ENCODE results near the gene FARSA. TPM values are rescaled to one million over a fixed set of nuclear protein-coding genes. Genes with fewer than 3 reads are reported as not detected.
"Not testable (repeated sequence)": the region's sequence is repeated elsewhere in the genome, so short reads cannot be mapped to it uniquely, and the experiment has no call there.

The FARSA gene
- total RNA-seq (2012; rRNA removed): 86.7 and 94.8 TPM in 2 replicates

- no peaks in the 10 kb centered on the region for H3K9me3 ChIP-seq (replicated peaks; ENCODE audit: low read length)
- peaks cover 18% of the 10 kb centered on the region for H3K36me3 ChIP-seq (ENCODE audit: insufficient read depth, low read length)
- no peaks in the 10 kb centered on the region for H3K27me3 ChIP-seq (ENCODE audit: control insufficient read depth, insufficient read depth, low read length)
- H3K4me1 ChIP-seq (ENCODE audit: control insufficient read depth, insufficient read depth, low read length): peaks cover 16% of the 10 kb centered on the region
- peak within 1 kb of the TSS; percentile 92 for H3K4me2 ChIP-seq (ENCODE audit: low read length)
- H3K4me3 ChIP-seq (ENCODE audit: low read length): peak within 1 kb of the TSS; percentile 88
- H3K9ac ChIP-seq (ENCODE audit: low read depth, low read length): peak within 1 kb of the TSS; percentile 93
Observed at GRCh38 chr19:12933287-12934072, at the start of gene FARSA. TSS of gene FARSA (minus strand) at chr19:12933711. CDS start at chr19:12933696, 15 bp downstream.

GRCh38 chr19:12983091-12983490 is 49.6 kb upstream of the FARSA start:
- Histone ChIP-seq H3K27me3 (ENCODE audit: control insufficient read depth, insufficient read depth, low read length) (no peaks in the 10 kb centered on the region), H3K9ac (ENCODE audit: low read depth, low read length) (peak overlapping the region; percentile 71)

GRCh38 chr19:12982648-12983047 is 49.1 kb upstream of the FARSA start:
- Histone ChIP-seq H3K36me3 (ENCODE audit: insufficient read depth, low read length) (no peaks in the 10 kb centered on the region), H3K9ac (ENCODE audit: low read depth, low read length) (no peak overlapping the region), H3K9me3 (replicated peaks; ENCODE audit: low read length) (no peaks in the 10 kb centered on the region), H3K4me2 (ENCODE audit: low read length) (no peak overlapping the region), H3K27me3 (ENCODE audit: control insufficient read depth, insufficient read depth, low read length) (no peaks in the 10 kb centered on the region), H3K4me3 (ENCODE audit: low read length) (no peak overlapping the region), H3K4me1 (ENCODE audit: control insufficient read depth, insufficient read depth, low read length) (peaks cover 23% of the 10 kb centered on the region)

More at GRCh38 chr19:12983091-12983490, 49.6 kb upstream of the FARSA start:
- peak overlapping the region; percentile 67 for H3K4me3 ChIP-seq (ENCODE audit: low read length)
- no peaks in the 10 kb centered on the region for H3K36me3 ChIP-seq (ENCODE audit: insufficient read depth, low read length)
- H3K9me3 ChIP-seq (replicated peaks; ENCODE audit: low read length): no peaks in the 10 kb centered on the region
- H3K4me1 ChIP-seq (ENCODE audit: control insufficient read depth, insufficient read depth, low read length): peaks cover 23% of the 10 kb centered on the region
- peak overlapping the region; percentile 74 for H3K4me2 ChIP-seq (ENCODE audit: low read length)

GRCh38 chr19:12979974-12980373 is 46.5 kb upstream of the FARSA start:
- H3K36me3 ChIP-seq (ENCODE audit: insufficient read depth, low read length): no peaks in the 10 kb centered on the region
- H3K9me3 ChIP-seq (replicated peaks; ENCODE audit: low read length): no peaks in the 10 kb centered on the region
- no peak overlapping the region for H3K9ac ChIP-seq (ENCODE audit: low read depth, low read length)
- no peak overlapping the region for H3K4me2 ChIP-seq (ENCODE audit: low read length)
- no peak overlapping the region for H3K4me3 ChIP-seq (ENCODE audit: low read length)
- H3K4me1 ChIP-seq (ENCODE audit: control insufficient read depth, insufficient read depth, low read length): peaks cover 16% of the 10 kb centered on the region
- H3K27me3 ChIP-seq (ENCODE audit: control insufficient read depth, insufficient read depth, low read length): no peaks in the 10 kb centered on the region

- H3K4me1 ChIP-seq (ENCODE audit: control insufficient read depth, insufficient read depth, low read length); H3K4me3 ChIP-seq (ENCODE audit: low read length); H3K4me2 ChIP-seq (ENCODE audit: low read length); H3K36me3 ChIP-seq (ENCODE audit: insufficient read depth, low read length); H3K9me3 ChIP-seq (replicated peaks; ENCODE audit: low read length); H3K9ac ChIP-seq (ENCODE audit: low read depth, low read length); H3K27me3 ChIP-seq (ENCODE audit: control insufficient read depth, insufficient read depth, low read length): not testable (repeated sequence)
Observed at GRCh38 chr19:12976109-12976508, 42.6 kb upstream of the FARSA start.

- Histone ChIP-seq H3K4me2 (ENCODE audit: low read length) (no peak overlapping the region), H3K4me1 (ENCODE audit: control insufficient read depth, insufficient read depth, low read length) (peaks cover 5% of the 10 kb centered on the region), H3K36me3 (ENCODE audit: insufficient read depth, low read length) (no peaks in the 10 kb centered on the region), H3K4me3 (ENCODE audit: low read length) (no peak overlapping the region), H3K9ac (ENCODE audit: low read depth, low read length) (no peak overlapping the region), H3K27me3 (ENCODE audit: control insufficient read depth, insufficient read depth, low read length) (no peaks in the 10 kb centered on the region), H3K9me3 (replicated peaks; ENCODE audit: low read length) (no peaks in the 10 kb centered on the region)
Observed at GRCh38 chr19:12975221-12975741, 41.8 kb upstream of the FARSA start.

- Histone ChIP-seq H3K4me1 (ENCODE audit: control insufficient read depth, insufficient read depth, low read length) (peaks cover 9% of the 10 kb centered on the region), H3K9me3 (replicated peaks; ENCODE audit: low read length) (no peaks in the 10 kb centered on the region), H3K4me3 (ENCODE audit: low read length) (no peak overlapping the region), H3K4me2 (ENCODE audit: low read length) (no peak overlapping the region), H3K36me3 (ENCODE audit: insufficient read depth, low read length) (no peaks in the 10 kb centered on the region), H3K9ac (ENCODE audit: low read depth, low read length) (no peak overlapping the region), H3K27me3 (ENCODE audit: control insufficient read depth, insufficient read depth, low read length) (no peaks in the 10 kb centered on the region)
Observed at GRCh38 chr19:12974301-12975220, 41.0 kb upstream of the FARSA start.

- H3K4me3 ChIP-seq (ENCODE audit: low read length): no peak overlapping the region
- H3K9ac ChIP-seq (ENCODE audit: low read depth, low read length): no peak overlapping the region
- no peaks in the 10 kb centered on the region for H3K27me3 ChIP-seq (ENCODE audit: control insufficient read depth, insufficient read depth, low read length)
- peaks cover 14% of the 10 kb centered on the region for H3K4me1 ChIP-seq (ENCODE audit: control insufficient read depth, insufficient read depth, low read length)
- no peak overlapping the region for H3K4me2 ChIP-seq (ENCODE audit: low read length)
- no peaks in the 10 kb centered on the region for H3K36me3 ChIP-seq (ENCODE audit: insufficient read depth, low read length)
- no peaks in the 10 kb centered on the region for H3K9me3 ChIP-seq (replicated peaks; ENCODE audit: low read length)
Observed at GRCh38 chr19:12973236-12973635, 39.7 kb upstream of the FARSA start.

- Histone ChIP-seq H3K9me3 (replicated peaks; ENCODE audit: low read length) (no peaks in the 10 kb centered on the region), H3K4me1 (ENCODE audit: control insufficient read depth, insufficient read depth, low read length) (peaks cover 18% of the 10 kb centered on the region), H3K4me3 (ENCODE audit: low read length) (no peak overlapping the region), H3K9ac (ENCODE audit: low read depth, low read length) (no peak overlapping the region), H3K27me3 (ENCODE audit: control insufficient read depth, insufficient read depth, low read length) (no peaks in the 10 kb centered on the region), H3K36me3 (ENCODE audit: insufficient read depth, low read length) (no peaks in the 10 kb centered on the region), H3K4me2 (ENCODE audit: low read length) (no peak overlapping the region)
Observed at GRCh38 chr19:12970070-12970820, 36.7 kb upstream of the FARSA start.

- Histone ChIP-seq H3K9me3 (replicated peaks; ENCODE audit: low read length) (no peaks in the 10 kb centered on the region), H3K9ac (ENCODE audit: low read depth, low read length) (no peak within 1 kb of the TSS)
Observed at GRCh38 chr19:12969292-12969988, 35.9 kb upstream of the FARSA start, which contains the start of gene DAND5. TSS of gene DAND5 (plus strand) at chr19:12969576. CDS start at chr19:12969661, 85 bp downstream.

More at GRCh38 chr19:12969292-12969988, 35.9 kb upstream of the FARSA start, which contains the start of gene DAND5:
- Histone ChIP-seq H3K4me3 (ENCODE audit: low read length) (no peak within 1 kb of the TSS), H3K4me2 (ENCODE audit: low read length) (peak within 1 kb of the TSS; percentile 12), H3K36me3 (ENCODE audit: insufficient read depth, low read length) (no peaks in the 10 kb centered on the region), H3K27me3 (ENCODE audit: control insufficient read depth, insufficient read depth, low read length) (no peaks in the 10 kb centered on the region), H3K4me1 (ENCODE audit: control insufficient read depth, insufficient read depth, low read length) (peaks cover 16% of the 10 kb centered on the region)

All from skeletal muscle satellite cell (primary cell).